ENCODE data around the gene TMEM121.

TMEM121 gene

DNA sequence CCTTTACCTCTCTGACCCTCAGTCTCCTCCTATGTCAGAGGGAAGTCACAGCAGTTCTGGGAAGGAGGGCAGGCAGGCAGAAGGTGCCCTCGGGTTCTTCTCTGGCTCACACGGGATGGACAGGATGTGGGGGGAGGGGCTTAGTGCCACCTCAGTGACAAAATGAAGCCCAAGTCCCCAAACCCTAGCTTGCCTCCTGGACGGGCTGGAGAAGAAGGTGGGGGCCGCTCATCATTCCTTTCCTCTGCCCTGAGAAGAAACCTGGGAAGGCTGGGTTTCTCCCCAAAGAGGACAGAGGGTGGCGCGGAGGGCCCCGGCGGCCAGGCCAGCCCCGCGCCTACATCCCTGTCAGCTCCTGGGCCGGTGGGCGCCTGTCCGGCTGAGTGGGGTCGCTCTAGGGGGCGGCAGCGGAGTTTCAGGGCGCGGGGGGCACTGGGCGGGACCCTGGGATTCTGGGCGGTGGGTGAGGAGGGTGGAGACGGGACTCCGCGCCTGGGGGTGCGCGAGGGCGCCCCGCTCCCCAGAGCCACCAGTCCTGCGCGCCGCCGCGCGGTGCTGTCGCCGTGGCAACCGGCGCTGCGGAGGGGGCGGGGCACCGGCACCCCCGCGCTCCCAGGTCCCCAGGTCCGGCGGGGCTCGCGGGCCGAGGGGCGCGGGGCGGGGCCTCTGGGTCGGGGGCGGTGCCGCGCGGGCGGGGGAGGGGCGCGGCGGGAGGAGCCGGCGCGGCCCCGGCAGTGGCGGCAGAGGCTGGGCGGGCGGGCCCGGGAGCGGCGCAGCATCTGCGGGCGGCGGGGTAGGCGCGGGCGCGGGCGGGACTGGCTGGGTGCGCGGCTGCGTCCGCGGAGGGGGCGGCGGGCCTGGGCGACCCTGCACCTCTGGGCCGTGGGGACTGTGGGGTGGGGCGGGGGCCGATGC, at the start of gene TMEM121:
Gene TMEM121, plus strand, starts transcription at position 723 of the 915 bp plus-strand sequence. CDS start 2,252 bp downstream, outside the sequence.
- no peak for DNase-seq

DNA sequence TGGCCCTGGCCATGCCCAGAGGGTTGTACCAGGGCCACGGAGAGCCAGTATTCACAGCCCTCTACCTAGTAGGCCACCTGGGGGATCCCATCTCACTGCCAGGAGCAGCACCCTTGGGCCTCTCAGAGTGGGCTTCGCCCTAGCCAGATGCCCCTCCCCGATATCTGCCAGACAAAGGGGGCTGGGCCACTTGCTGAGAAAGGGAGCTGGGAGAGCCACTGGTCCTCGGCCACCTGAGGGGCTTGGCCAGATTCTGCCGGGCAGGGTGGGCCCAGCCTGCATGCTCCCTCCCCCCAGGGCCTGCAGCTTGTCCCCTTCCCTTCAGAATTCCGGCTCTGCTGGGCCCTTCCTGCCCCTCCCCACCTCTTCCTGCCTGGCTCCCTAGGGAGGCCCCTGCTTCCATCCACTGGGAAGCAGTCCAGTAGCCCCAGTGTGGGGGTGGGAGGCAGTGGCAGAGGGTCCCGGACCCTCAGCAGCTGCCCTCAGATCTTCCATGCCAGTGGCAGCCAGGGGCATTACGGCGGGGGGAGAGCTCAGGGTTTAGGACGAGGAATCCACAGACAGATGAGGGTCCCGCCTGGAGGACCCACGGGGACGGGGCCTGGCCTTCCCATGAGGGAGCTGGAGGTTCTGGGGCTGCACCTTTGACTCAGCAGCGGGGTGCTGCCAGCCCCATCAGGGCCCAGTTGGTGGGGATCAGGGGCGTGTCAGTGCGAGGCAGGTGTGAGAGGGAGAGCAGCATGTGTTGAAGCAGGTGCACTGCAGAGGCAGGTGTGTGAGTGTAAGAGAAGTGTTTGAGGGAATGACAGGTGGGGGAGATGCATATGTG, 49.3 kb upstream of the TMEM121 start:
- DNase-seq: no peak

DNA sequence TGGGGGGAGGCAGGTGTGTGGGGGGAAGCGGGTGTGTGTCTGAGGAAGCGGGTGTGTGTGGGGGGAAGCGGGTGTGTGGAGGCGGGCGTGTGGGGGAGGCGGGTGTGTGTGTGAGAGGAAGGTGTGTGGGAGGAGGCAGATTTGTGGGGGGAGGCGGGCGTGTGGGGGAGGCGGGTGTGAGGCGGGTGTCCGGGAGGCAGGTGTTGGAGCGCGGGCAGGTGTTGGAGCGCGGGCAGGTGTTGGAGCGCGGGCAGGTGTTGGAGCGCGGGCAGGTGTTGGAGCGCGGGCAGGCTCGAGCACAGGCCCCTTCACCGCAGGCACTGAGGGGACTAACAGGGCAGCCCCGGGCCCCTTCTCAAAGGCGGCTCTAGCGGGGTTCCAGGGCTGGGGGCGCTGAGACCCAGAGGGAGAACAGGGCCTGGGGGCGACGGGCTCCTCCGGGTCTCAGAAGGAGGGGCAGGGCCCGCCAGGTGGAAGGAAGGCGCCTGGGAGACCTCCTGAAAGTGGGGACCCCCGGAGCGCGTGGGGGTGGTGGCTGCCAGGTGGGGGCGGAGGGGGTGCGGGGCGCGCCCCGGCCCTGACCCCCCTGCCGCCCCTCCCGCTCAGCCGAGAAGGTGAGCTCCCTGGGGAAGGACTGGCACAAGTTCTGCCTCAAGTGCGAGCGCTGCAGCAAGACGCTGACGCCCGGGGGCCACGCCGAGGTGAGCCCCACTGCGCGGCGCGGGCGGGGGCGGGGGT, 48.6 kb upstream of the TMEM121 start:
- no peak for DNase-seq

DNA sequence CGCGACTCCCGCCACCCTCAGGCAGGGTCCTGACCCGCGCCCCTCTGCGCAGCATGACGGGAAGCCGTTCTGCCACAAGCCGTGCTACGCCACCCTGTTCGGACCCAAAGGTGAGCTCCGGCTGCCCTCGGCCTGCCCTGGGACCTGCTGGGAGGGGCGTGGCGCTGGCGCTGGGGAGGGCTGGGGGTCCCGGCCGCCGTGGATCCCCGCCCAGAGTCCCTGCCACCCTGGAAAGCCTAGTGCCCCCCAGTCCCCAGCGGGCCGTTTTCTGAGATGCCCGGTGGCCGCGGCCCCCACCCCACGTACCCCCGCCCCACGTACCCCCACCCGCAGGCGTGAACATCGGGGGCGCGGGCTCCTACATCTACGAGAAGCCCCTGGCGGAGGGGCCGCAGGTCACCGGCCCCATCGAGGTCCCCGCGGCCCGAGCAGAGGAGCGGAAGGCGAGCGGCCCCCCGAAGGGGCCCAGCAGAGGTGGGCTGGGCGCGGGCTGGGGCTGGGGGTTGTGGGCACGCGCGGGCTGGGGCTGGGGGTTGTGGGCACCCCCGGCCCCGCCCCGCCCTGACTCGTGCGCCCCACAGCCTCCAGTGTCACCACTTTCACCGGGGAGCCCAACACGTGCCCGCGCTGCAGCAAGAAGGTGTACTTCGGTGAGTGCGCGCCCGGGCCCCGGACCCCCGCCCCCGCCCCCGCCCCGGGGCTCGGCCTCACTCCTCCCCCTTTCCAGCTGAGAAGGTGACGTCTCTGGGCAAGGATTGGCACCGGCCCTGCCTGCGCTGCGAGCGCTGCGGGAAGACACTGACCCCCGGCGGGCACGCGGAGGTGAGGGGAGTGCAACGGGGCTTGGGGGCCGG, 47.8 kb upstream of the TMEM121 start:
- peak; percentile 26 for DNase-seq

DNA sequence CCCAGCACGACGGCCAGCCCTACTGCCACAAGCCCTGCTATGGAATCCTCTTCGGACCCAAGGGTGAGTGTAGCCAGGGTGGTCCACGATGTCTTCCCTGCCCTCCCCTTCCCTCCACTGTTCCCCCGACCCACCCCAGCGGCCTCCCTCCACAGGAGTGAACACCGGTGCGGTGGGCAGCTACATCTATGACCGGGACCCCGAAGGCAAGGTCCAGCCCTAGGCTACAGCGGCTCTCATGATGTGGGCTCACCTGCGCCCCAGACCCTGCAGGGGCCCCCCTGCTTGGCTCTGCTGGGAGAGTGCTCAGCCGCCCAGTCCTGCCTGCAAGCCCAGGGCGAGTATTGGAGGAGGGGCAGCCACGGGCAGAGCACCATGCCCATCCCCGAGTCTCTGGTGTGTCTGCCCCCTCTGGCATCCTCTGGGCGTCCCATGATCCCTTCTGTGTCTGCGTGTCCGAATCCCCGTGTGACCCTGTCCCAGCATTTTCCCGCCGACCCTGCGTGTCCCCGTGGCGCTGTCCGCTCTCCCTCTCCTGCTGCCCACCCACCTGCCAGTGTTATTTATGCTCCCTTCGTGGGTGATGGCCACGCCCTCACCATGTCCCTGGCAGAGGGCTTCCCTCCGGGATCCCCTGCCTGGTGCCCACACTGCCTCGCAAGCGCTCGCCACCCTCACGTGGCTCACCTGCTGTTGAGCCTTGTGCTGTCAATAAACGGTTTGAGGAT, 46.8 kb upstream of the TMEM121 start:
- DNase-seq: no peak

DNA sequence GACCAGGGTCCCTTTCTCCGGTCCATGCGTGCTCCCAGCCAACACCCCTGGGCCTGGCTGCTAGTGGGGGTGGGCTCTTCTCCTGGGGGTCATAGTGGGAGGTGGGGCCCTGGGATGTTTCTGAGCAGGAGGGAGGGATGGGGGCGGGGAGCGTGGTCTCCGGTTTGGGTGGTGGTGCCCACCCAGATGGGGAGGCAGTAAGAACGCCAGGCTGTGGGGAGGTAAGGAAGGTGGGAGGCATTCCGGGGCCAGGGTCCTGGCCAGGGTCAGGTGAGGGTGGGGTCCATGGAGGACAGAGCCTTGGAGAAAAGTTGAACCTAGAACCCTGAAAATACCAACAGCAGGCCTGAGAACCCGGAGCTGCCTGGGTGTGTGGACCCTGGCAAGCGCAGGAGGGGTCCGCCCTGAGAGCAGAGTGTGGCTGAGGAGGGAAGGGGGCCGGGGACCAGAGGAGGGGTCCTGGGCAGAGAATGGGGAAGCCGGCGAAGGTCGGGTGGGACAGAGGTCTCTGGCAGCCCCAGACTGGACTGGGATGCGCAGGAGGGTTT, 46.1 kb upstream of the TMEM121 start:
- no peak for DNase-seq

DNA sequence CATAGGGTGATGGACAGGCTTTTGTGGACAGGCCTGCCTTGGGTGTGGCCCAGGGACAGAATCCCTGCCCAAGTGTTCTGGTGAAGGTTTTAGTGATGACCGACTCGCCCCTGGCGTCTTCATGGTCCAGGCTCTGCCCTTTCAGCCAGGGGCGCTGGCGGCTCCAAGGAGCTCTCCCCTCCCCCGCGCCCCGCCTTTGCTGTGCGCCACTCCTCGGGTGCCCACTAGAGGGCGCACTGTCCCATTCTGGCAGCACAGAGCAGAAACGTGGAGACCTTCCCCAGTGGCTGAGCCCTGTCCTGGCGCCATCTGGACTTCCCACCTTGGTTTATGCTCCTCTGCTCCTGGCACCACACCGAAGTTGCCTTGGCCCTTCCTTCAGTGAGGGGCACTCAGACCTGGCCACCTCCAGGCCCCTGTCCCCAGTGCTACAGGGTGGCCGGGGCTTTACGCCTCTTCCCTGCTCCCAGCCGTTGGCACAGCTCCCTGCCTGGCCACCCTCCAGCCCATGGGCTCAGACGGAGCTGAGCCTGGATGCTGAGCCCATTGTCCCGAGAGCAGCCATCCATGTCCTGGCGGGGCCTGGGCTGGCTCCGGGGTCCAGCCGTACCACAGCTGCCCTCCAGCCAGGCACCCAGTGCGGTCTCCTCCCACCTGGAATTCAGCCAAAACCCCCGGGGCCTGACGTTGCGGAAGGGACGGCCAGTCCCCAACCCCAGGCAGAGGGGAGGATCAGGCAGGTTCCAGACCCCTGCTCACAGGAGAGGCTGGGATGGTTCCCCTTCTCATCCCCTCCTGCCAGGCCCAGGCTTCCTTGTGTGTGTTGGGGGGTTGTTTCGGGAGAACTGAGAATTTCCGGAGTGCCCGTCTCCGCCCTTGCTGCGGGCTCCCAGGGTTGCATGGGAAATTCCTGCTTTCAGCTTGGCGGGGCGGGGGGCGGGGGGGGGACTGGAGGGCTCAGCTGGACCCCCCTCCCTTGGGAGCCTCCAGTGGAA, 45.3 kb upstream of the TMEM121 start:
- DNase-seq: peak; percentile 86

DNA sequence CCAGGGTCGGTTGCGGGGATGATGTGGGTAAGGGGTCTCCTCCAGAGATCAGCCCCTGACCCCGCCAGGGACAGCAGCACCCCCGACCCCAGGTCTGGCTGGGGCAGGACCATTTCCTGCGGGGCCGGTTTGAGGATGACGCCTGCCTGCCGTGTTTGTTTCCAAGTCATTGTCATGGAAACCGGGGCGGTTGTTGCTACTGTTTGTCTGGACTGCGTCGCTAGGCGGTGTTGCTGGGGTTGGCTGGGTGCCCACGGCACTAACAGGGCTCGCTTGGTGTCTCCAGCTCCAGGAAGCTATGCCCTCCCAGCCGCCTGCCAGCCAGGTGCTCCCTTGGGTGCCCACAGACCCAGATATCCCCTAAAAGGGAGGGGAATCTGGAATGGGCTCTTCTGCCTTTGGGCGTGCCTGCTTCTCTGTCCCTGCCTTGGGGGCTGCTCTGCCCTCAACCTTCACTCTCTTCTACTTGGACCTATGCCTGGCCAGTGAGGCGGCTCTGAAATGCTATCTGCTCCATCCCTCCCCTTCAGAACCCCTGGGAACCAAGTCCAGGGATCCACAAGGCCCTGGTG, 44.4 kb upstream of the TMEM121 start:
- DNase-seq: peak; percentile 51

DNA sequence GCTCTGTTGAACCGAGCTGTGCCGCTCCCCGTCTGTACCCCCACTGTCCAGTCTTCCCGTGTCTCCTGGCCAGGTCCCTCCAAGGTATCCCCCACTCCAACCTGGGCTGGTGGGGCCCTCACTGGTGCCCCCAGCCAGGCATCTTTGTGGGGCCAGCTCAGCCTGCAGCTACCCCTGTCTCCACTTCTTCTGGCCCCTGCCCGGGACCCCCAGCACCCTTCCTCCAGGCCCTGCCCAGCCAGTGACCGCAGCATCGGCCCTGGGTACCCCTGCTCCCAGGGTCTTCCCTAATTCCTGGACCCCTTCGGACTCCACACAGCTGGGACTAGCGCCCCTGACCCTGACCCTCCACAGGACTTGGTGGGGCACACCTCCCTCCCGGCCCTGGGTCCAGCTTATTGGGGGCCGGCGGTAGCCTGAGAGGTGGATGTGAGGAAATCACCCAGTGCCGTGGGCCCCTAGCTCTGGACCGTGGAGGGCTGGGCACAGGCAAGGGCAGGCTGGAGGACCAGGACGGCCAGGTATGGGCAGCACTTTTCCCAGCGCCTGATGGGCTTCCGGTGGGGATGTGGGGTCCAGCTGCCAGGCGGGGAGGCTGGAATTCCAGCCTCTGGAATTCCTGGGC, 43.8 kb upstream of the TMEM121 start:
- DNase-seq: no peak

DNA sequence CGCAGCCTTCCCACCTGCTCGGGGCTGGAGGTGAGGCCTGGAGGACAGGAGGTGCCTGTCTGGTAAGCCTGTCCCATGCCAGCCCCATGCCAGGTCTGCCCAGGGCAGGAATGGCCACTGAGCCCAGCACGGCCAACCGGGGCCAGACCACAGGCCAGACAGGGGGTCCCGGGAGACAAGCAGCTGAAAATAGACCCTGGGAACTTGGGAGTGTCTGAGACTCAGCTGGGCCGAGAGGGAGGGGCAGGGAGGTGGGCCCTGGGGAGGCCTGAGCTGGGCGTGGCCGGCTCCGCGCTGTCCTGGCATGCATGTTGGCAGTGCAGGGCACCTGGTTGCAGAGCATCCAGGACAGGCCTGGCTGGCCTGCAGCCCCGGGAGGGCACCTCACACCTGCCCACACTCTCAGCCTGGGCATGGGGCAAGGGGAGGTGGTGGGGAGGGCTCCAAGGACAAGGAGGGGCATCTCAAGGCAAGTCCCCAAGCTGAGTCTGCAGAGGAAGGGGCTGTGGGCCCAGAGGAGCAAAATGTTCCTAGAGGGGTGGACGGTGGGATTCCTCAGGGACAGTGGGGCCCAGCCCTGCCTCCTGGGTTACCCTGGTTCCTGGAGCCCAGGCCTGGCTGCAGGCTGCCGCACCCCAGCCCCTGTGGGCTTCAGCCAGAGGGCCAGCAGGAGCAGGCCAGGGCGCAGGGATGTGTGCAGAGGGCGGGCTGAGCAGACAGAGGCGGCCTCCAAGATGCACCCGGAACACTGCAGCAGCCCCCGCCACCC, 42.9 kb upstream of the TMEM121 start:
- DNase-seq: no peak

DNA sequence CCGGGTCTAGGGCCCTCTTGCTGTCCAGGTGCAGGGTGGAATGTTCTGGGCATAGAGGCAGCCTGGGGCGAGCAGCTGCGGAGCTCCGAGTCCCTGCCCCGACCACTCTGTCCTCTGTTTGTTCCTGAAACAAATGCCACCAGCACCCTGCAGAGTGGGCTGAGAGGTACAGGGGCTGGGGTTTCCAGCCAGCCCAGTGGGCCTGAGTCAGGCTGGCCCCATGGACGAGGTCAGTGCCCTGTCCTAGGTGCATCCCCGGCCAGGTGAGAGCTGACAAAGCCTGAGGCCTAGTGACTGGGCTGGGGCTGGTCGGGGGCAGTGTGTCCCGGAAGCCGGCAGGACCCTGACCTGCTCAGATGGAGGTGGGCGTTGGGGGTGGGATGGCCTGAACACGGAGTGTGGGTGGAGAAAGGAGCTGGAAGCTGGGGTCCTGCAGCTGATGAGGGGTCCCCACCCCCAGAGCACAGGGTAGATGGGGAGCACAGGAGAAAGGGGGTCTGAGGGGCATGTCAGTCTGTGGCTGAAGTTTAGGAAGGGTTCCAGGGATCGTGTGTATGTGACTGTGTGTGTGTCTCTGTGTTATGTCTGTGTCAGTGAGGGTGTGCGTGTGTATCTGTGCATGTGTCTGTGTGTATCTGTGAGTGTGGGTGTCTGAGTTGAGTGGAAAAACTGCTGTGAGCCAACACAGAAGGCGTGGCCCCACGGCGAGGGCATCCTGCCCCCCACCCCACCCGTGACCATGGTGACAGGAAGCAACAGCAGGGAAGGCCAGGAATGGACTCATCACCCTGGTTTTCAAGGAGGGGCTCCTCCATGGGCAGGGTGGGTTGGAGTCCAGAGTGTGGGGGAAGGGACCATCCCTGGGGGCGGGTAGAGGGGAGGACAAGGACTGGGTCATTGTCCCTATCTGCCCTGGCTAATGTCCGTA, 42.0 kb upstream of the TMEM121 start:
- DNase-seq: no peak

DNA sequence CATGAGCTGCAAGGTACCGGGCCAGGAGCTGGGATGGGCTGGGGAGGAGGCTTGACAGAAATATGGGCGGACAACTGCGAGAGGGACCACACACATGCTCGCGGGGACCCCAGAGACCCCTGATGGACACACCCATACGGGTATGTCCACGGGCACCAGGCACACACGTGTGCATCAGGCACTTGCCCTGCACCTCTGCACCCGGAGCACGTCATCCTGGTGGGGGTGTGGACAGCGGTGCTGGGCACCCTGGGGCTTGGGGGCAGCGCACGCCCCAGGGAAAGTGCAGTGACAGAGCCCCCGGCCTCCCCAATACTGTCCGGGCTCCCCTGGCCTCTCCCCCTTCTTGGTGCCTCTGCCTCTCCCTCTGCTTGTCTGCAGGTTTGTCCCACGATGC, 41.4 kb upstream of the TMEM121 start:
- no peak for DNase-seq

DNA sequence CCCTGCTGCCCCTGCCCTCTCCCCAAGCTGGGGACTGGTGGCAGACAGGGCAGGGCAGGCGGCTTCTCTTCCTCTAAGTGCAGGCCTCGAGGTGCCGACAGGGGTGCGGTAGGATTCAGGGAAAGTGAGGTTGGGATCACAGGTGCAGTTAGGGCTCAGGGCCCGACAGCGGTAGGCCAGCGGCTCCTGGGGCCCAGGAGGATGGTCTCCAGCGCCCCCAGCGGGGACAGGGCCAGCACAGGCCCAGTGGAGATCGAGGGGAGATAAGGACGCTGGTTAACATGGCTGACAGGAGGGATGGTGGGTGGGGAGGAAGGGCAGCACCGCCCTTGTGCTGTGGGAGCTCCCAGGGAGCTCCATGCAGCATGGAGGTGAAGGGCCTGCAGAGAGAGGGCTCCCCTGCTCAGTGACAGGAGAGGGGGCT, 40.6 kb upstream of the TMEM121 start:
- peak; percentile 76 for DNase-seq

DNA sequence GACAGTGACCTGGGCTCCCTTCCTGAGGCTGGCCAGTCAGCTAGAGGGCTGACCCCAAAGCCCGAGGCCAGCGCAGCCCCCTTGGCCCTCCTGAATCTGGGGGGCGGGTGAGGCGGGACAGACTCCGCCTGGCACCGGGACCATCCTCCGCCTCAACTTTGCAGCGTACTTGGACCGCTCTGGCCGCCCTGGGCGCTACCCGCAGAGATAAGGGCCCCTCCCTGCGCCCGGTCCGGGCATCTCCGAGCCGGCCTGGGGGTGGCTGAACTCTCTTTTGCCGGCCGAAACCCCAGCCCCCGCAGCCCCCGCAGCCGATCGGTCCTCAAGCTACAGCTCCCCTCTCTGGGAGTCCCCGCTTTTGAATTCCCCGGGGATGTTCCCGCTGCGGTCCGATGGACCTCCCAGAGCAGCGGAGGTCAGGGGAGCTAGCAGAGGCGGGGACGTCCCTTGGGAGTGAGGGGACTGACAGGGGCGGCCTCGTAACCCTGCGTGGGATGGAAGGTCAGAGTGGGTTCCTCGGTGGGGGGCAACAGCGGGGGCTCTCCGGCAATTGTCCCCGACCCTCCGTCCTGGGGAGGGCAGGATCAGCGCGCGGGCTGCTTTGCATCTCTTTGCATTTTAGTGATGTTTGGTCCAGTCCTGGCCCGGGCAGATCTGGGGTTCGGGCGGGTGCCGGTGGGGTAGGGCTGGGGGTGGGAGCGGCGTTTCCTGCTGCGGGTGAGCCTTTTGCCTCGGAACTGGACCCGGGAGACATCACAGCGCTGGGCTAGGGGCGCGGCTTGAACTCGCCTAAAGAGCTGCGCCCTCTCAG, 40.0 kb upstream of the TMEM121 start, which contains the start of gene CRIP1:
Gene CRIP1, plus strand, starts transcription at position 724 of the 811 bp plus-strand sequence. CDS start 374 bp downstream, outside the sequence.
- no peak for DNase-seq

DNA sequence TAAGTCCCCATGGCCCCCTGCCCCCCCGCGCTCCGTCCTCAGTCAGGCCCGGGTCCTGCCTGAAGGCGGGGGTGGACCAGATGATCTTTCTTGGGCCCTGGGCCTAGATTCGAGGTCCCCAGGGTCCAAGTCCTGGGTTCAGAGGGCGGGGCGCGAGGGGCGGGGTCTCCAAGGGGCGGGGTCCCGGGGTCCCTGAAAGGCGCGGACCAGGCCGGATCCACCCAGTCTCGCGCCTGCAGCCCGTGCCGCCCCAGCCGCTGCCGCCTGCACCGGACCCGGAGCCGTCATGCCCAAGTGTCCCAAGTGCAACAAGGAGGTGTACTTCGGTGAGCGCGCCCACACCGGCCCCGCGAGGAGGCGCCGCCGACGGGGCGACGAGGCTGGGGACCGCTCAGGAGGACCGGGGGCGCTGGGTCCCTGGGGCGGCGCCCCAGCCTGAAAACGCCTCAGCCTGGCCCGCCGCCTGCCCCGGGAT, 39.4 kb upstream of the TMEM121 start:
- DNase-seq: no peak
